ENCODE data around the gene OR6N2. TPM values are rescaled to one million over a fixed set of nuclear protein-coding genes. Genes with fewer than 3 reads are reported as not detected.

The OR6N2 gene
- total RNA-seq, 1 experiment from 2014 or later: not detected

- no peaks in the 10 kb centered on the region for H3K36me3 ChIP-seq (ENCODE audit: control insufficient read depth, insufficient read depth, low read length)
- H3K4me3 ChIP-seq (ENCODE audit: low read depth in 2 of 2, low read length in 2 of 2): no peak overlapping the region
- no peak overlapping the region for H3K27ac ChIP-seq (ENCODE audit: low read length)
- ChIA-PET CTCF (no interaction called here), POLR2A (no interaction called here)
- no peak for DNase-seq (ENCODE audit: low read depth, low spot score)
- H3K4me1 ChIP-seq (ENCODE audit: control insufficient read depth, insufficient read depth, low read length): no peaks in the 10 kb centered on the region
- no peaks in the 10 kb centered on the region for H3K27me3 ChIP-seq (ENCODE audit: control insufficient read depth, insufficient read depth, low read length)
- ATAC-seq: no peak
- BruUV-seq (replicated peaks): no TSS peak
- no peak for TF ChIP-seq POLR2AphosphoS5 (IDR thresholded peaks at IDR 0.05; ENCODE audit: low read depth, low read length)
- intact Hi-C loops (cut with micrococcal nuclease; ENCODE audit: unreplicated experiment) (no loop called here), in situ Hi-C loops (cut with HindIII; ENCODE audit: low pct_unique_long_range_greater_than_20kb, low sequenced_read_pairs) (no loop called here)
- H3K9me3 ChIP-seq (ENCODE audit: control insufficient read depth, insufficient read depth, low read depth, low read length): no peaks in the 10 kb centered on the region
These were observed 28.3 kb upstream of the OR6N2 start for GRCh38 chr1:158809256-158809655.

- H3K36me3 ChIP-seq (ENCODE audit: control insufficient read depth, insufficient read depth, low read length): no peaks in the 10 kb centered on the region
- H3K27me3 ChIP-seq (ENCODE audit: control insufficient read depth, insufficient read depth, low read length): no peaks in the 10 kb centered on the region
- no peak overlapping the region for H3K27ac ChIP-seq (ENCODE audit: low read length)
- no peaks in the 10 kb centered on the region for H3K4me1 ChIP-seq (ENCODE audit: control insufficient read depth, insufficient read depth, low read length)
- H3K9me3 ChIP-seq (ENCODE audit: control insufficient read depth, insufficient read depth, low read depth, low read length): no peaks in the 10 kb centered on the region
- no peak for ATAC-seq
- CTCF ChIA-PET: no interaction called here
- intact Hi-C loops (cut with micrococcal nuclease; ENCODE audit: unreplicated experiment) (no loop called here), in situ Hi-C loops (cut with HindIII; ENCODE audit: low pct_unique_long_range_greater_than_20kb, low sequenced_read_pairs) (no loop called here)
- H3K4me3 ChIP-seq (ENCODE audit: low read depth in 2 of 2, low read length in 2 of 2): no peak overlapping the region
- no peak for DNase-seq (ENCODE audit: low read depth, low spot score)
- POLR2A ChIA-PET: no interaction called here
- BruUV-seq (replicated peaks): no TSS peak
- TF ChIP-seq TCF7L2 (IDR thresholded peaks at IDR 0.05; ENCODE audit: low read depth, low read length) (no peak), REST (IDR thresholded peaks at IDR 0.05; ENCODE audit: insufficient read depth in 1 of 2, low read depth in 2 of 2, low read length in 1 of 2) (no peak), POLR2AphosphoS5 (IDR thresholded peaks at IDR 0.05; ENCODE audit: low read depth, low read length) (no peak), CTCF (IDR thresholded peaks at IDR 0.05) (no peak), SIN3A (IDR thresholded peaks at IDR 0.05; ENCODE audit: borderline replicate concordance, insufficient read depth, low read depth, low read length) (no peak)
These were observed 26.0 kb upstream of the OR6N2 start for GRCh38 chr1:158806916-158807536.

- intact Hi-C loops (cut with micrococcal nuclease; ENCODE audit: unreplicated experiment) (no loop called here), in situ Hi-C loops (cut with HindIII; ENCODE audit: low pct_unique_long_range_greater_than_20kb, low sequenced_read_pairs) (no loop called here)
- Histone ChIP-seq H3K36me3 (ENCODE audit: control insufficient read depth, insufficient read depth, low read length) (no peaks in the 10 kb centered on the region), H3K27ac (ENCODE audit: low read length) (no peak overlapping the region), H3K27me3 (ENCODE audit: control insufficient read depth, insufficient read depth, low read length) (no peaks in the 10 kb centered on the region), H3K4me3 (ENCODE audit: low read depth in 2 of 2, low read length in 2 of 2) (no peak overlapping the region), H3K4me1 (ENCODE audit: control insufficient read depth, insufficient read depth, low read length) (no peaks in the 10 kb centered on the region), H3K9me3 (ENCODE audit: control insufficient read depth, insufficient read depth, low read depth, low read length) (no peaks in the 10 kb centered on the region)
- no peak for ATAC-seq
- no peak for DNase-seq (ENCODE audit: low read depth, low spot score)
- TF ChIP-seq REST (IDR thresholded peaks at IDR 0.05; ENCODE audit: insufficient read depth in 1 of 2, low read depth in 2 of 2, low read length in 1 of 2): no peak
- no peak for TF ChIP-seq SIN3A (IDR thresholded peaks at IDR 0.05; ENCODE audit: borderline replicate concordance, insufficient read depth, low read depth, low read length)
- no peak for TF ChIP-seq CTCF (IDR thresholded peaks at IDR 0.05)
- no peak for TF ChIP-seq TCF7L2 (IDR thresholded peaks at IDR 0.05; ENCODE audit: low read depth, low read length)
- TF ChIP-seq POLR2AphosphoS5 (IDR thresholded peaks at IDR 0.05; ENCODE audit: low read depth, low read length): no peak
- CTCF ChIA-PET: no interaction called here
- no TSS peak for BruUV-seq (replicated peaks)
- POLR2A ChIA-PET: no interaction called here
These were observed 22.7 kb upstream of the OR6N2 start for GRCh38 chr1:158803678-158804077.
